ENCODE data around the gene GPX1.

DNA sequence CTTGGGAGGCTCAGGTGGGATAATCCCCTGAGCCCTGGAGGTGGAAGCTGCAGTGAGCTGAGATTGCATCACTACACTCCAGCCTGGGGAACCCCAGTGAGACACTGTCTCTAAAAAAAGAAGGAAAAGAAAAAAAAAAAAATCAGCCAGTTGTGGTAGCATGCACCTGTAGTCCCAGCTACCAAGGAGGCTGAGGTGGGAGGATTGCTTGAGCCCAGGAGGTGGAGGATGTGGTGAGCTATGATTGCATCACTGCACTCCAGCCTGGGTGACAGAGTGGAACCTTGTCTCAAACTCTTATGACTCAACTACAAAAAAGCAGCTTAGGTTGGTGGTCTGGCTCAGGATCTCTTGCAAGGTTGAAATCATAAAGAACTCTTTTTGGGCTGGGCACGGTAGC is 19.3 kb upstream of the GPX1 start:
- TF ChIP-seq SIN3A (IDR thresholded peaks at IDR 0.05; ENCODE audit: borderline replicate concordance, insufficient read depth, low read length) (no peak), POLR2AphosphoS5 (IDR thresholded peaks at IDR 0.05; ENCODE audit: low read depth, low read length) (no peak)
- TF ChIP-seq, protein P1, sequence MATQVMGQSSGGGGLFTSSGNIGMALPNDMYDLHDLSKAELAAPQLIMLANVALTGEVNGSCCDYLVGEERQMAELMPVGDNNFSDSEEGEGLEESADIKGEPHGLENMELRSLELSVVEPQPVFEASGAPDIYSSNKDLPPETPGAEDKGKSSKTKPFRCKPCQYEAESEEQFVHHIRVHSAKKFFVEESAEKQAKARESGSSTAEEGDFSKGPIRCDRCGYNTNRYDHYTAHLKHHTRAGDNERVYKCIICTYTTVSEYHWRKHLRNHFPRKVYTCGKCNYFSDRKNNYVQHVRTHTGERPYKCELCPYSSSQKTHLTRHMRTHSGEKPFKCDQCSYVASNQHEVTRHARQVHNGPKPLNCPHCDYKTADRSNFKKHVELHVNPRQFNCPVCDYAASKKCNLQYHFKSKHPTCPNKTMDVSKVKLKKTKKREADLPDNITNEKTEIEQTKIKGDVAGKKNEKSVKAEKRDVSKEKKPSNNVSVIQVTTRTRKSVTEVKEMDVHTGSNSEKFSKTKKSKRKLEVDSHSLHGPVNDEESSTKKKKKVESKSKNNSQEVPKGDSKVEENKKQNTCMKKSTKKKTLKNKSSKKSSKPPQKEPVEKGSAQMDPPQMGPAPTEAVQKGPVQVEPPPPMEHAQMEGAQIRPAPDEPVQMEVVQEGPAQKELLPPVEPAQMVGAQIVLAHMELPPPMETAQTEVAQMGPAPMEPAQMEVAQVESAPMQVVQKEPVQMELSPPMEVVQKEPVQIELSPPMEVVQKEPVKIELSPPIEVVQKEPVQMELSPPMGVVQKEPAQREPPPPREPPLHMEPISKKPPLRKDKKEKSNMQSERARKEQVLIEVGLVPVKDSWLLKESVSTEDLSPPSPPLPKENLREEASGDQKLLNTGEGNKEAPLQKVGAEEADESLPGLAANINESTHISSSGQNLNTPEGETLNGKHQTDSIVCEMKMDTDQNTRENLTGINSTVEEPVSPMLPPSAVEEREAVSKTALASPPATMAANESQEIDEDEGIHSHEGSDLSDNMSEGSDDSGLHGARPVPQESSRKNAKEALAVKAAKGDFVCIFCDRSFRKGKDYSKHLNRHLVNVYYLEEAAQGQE (IDR thresholded peaks at IDR 0.05; ENCODE audit: insufficient read depth in 1 of 2, low read depth in 2 of 2, low read length in 2 of 2), result no peak

Measured in PFSK-1 (cell line).